Fibroblast of the aortic adventitia (primary cell): Measurements from ENCODE around the gene KLHL3. TPM values are rescaled to one million over a fixed set of nuclear protein-coding genes. Genes with fewer than 3 reads are reported as not detected.

Source experiments
- DNase-seq: peaks from one replicate; pipeline ENCODE4 v3.0.0-alpha.2; 2010; ENCODE audit warnings: low read depth
- H3K4me3 ChIP-seq: 2 replicates; pipeline ENCODE4 v1.5.1; 2011; ENCODE audit warnings: low read depth, mild to moderate bottlenecking, control low read depth, low read length, moderate library complexity
- CTCF ChIP-seq: IDR thresholded peaks from 2 replicates; pipeline ENCODE4 v1.5.1; 2011; ENCODE audit warnings: mild to moderate bottlenecking, low read length, control low read depth, inconsistent platforms; ENCODE audit not compliant: insufficient read depth
- total RNA-seq: library from RNA; depleted of rRNA; stranded (reverse); fragments of >200 nt; gene quantifications from 2 replicates; pipeline ENCODE4 v1.2.3, GENCODE V29; 2012; ENCODE audit warnings: low replicate concordance

The KLHL3 gene
- total RNA-seq, 1 donor = 1.3 TPM

GRCh38 chr5:137712139-137712667, 23.7 kb downstream of the KLHL3 start:
- TF ChIP-seq CTCF = no peak
- no peak overlapping the region for H3K4me3 ChIP-seq
- no peak for DNase-seq

GRCh38 chr5:137710086-137710485, 25.8 kb downstream of the KLHL3 start:
- H3K4me3 ChIP-seq = no peak overlapping the region
- DNase-seq = no peak
- no peak for TF ChIP-seq CTCF

- TF ChIP-seq CTCF = no peak
- no peak for DNase-seq
- no peak overlapping the region for H3K4me3 ChIP-seq
Observed at GRCh38 chr5:137708796-137709559, 26.9 kb downstream of the KLHL3 start.

- no peak overlapping the region for H3K4me3 ChIP-seq
- TF ChIP-seq CTCF = no peak
- DNase-seq = no peak
Observed at GRCh38 chr5:137708062-137708461, 27.8 kb downstream of the KLHL3 start.

- TF ChIP-seq CTCF = no peak
- no peak for DNase-seq
- H3K4me3 ChIP-seq = no peak overlapping the region
Observed at GRCh38 chr5:137706841-137707240, 29.0 kb downstream of the KLHL3 start.

GRCh38 chr5:137705106-137705505, 30.8 kb downstream of the KLHL3 start:
- no peak for TF ChIP-seq CTCF
- DNase-seq = no peak

More at GRCh38 chr5:137705106-137705505, 30.8 kb downstream of the KLHL3 start:
- H3K4me3 ChIP-seq = no peak overlapping the region
